ENCODE results near the gene GABRA4.
A peak's percentile ranks its signal among the peaks of the same experiment; 100 is the strongest.

Gene GABRA4

GRCh38 chr4:47031011-47031678, 37.8 kb upstream of the GABRA4 start, which contains the start of gene GABRB1:
TSS of gene GABRB1 (plus strand) at chr4:47031567.
- no peak for DNase-seq (ENCODE audit: extremely low spot score)
- TF ChIP-seq CTCF (IDR thresholded peaks at IDR 0.05; ENCODE audit: control extremely low read depth, extremely low read depth, low read depth, missing control alignments): no peak
- POLR2A ChIA-PET: no interaction called here
- CTCF ChIA-PET: no interaction called here

- ChIA-PET CTCF (no interaction called here), POLR2A (no interaction called here)
- DNase-seq (ENCODE audit: extremely low spot score): no peak
- no peak for TF ChIP-seq CTCF (IDR thresholded peaks at IDR 0.05; ENCODE audit: control extremely low read depth, extremely low read depth, low read depth, missing control alignments)
Measured at GRCh38 chr4:47017494-47017893, 24.1 kb upstream of the GABRA4 start.

GRCh38 chr4:47017081-47017480, 23.7 kb upstream of the GABRA4 start:
- no peak for DNase-seq (ENCODE audit: extremely low spot score)
- ChIA-PET POLR2A (no interaction called here), CTCF (no interaction called here)
- TF ChIP-seq CTCF (IDR thresholded peaks at IDR 0.05; ENCODE audit: control extremely low read depth, extremely low read depth, low read depth, missing control alignments): no peak

GRCh38 chr4:47013373-47013772, 20.0 kb upstream of the GABRA4 start:
- no peak for DNase-seq (ENCODE audit: extremely low spot score)
- POLR2A ChIA-PET: no interaction called here
- CTCF ChIA-PET: no interaction called here
- TF ChIP-seq CTCF (IDR thresholded peaks at IDR 0.05; ENCODE audit: control extremely low read depth, extremely low read depth, low read depth, missing control alignments): no peak

- no peak for TF ChIP-seq CTCF (IDR thresholded peaks at IDR 0.05; ENCODE audit: control extremely low read depth, extremely low read depth, low read depth, missing control alignments)
- DNase-seq (ENCODE audit: extremely low spot score): no peak
- ChIA-PET CTCF (interaction anchor here (1.3 kb wide), 1 partner anchor 15 kb away, joined by 3 read pairs; no protein-coding TSS in a partner anchor), POLR2A (no interaction called here)
Measured at GRCh38 chr4:47012676-47013075, 19.3 kb upstream of the GABRA4 start.

- ChIA-PET POLR2A (no interaction called here), CTCF (interaction anchor here (1.1 to 2.9 kb wide), 3 partner anchors 17 to 79 kb away, joined by 3 to 7 read pairs (median 4); partner anchors contain the start of gene GABRA4)
- no peak for TF ChIP-seq CTCF (IDR thresholded peaks at IDR 0.05; ENCODE audit: control extremely low read depth, extremely low read depth, low read depth, missing control alignments)
- peak; percentile 53 for DNase-seq (ENCODE audit: extremely low spot score)
Measured at GRCh38 chr4:47010912-47011446, 17.6 kb upstream of the GABRA4 start.

Data from GM10248 (cell line).